Endothelial cell (in vitro differentiated cells): Measurements from ENCODE around the gene COL5A2. TPM values are rescaled to one million over a fixed set of nuclear protein-coding genes. Genes with fewer than 3 reads are reported as not detected.

Experiments
- DNase-seq: peaks from one replicate; pipeline ENCODE4 v3.0.0; 2021; ENCODE audit warnings: low spot score
- H3K27ac Mint-ChIP-seq: one replicate; pipeline ENCODE4 v1.8.0; 2021; ENCODE audit warnings: mixed read lengths, inconsistent platforms; ENCODE audit not compliant: unreplicated experiment
- H3K27me3 Mint-ChIP-seq: one replicate; pipeline ENCODE4 v1.8.0; 2021; ENCODE audit warnings: mild to moderate bottlenecking, moderate library complexity, mixed read lengths, inconsistent platforms; ENCODE audit not compliant: unreplicated experiment
- H3K36me3 Mint-ChIP-seq: one replicate; pipeline ENCODE4 v1.8.0; 2021; ENCODE audit warnings: mild to moderate bottlenecking, low read depth, mixed read lengths, inconsistent platforms; ENCODE audit not compliant: unreplicated experiment
- H3K4me1 Mint-ChIP-seq: one replicate; pipeline ENCODE4 v1.8.0; 2021; ENCODE audit warnings: mild to moderate bottlenecking, mixed read lengths, inconsistent platforms; ENCODE audit not compliant: unreplicated experiment
- H3K4me3 Mint-ChIP-seq: one replicate; pipeline ENCODE4 v1.8.0; 2021; ENCODE audit warnings: mild to moderate bottlenecking, mixed read lengths, inconsistent platforms; ENCODE audit not compliant: unreplicated experiment
- H3K9me3 Mint-ChIP-seq: one replicate; pipeline ENCODE4 v1.8.0; 2021; ENCODE audit warnings: mixed read lengths, inconsistent platforms; ENCODE audit not compliant: unreplicated experiment
- CTCF ChIP-seq: fragments of 200-600 bp; sonication (generic); IDR thresholded peaks from one replicate; pipeline ENCODE4 v1.5.0; 2021; ENCODE audit warnings: antibody characterized with exemption; ENCODE audit not compliant: unreplicated experiment
- total RNA-seq: library from RNA; stranded (reverse); fragmentation: NEBNext Ultra II Directional; extraction: Animal tissue kit (Norgen Biotek cat#: 25700); gene quantifications from one replicate; pipeline ENCODE4 v1.2.1, GENCODE V29; 2021; ENCODE audit not compliant: unreplicated experiment

COL5A2 gene
- total RNA-seq, 1 donor from 2014 or later = 243 TPM

- no peak for DNase-seq
- peaks cover 5% of the 10 kb centered on the region for H3K9me3 Mint-ChIP-seq
- no peaks in the 10 kb centered on the region for H3K4me1 Mint-ChIP-seq
- no peak overlapping the region for H3K4me3 Mint-ChIP-seq
- H3K27me3 Mint-ChIP-seq = no peaks in the 10 kb centered on the region
- no peak for TF ChIP-seq CTCF
- no peak overlapping the region for H3K27ac Mint-ChIP-seq
- H3K36me3 Mint-ChIP-seq = peaks cover 18% of the 10 kb centered on the region
Measured at GRCh38 chr2:189076120-189076519, 103.4 kb downstream of the COL5A2 start.

- no peaks in the 10 kb centered on the region for H3K27me3 Mint-ChIP-seq
- H3K4me1 Mint-ChIP-seq = no peaks in the 10 kb centered on the region
- peaks cover 20% of the 10 kb centered on the region for H3K36me3 Mint-ChIP-seq
- no peak overlapping the region for H3K4me3 Mint-ChIP-seq
- DNase-seq = no peak
- peaks cover 5% of the 10 kb centered on the region for H3K9me3 Mint-ChIP-seq
- no peak for TF ChIP-seq CTCF
- no peak overlapping the region for H3K27ac Mint-ChIP-seq
Measured at GRCh38 chr2:189074506-189074905, 105.1 kb downstream of the COL5A2 start.

GRCh38 chr2:189072036-189072435 is 107.5 kb downstream of the COL5A2 start:
- Mint-ChIP-seq H3K9me3 (peaks cover 5% of the 10 kb centered on the region), H3K4me3 (no peak overlapping the region), H3K27ac (no peak overlapping the region), H3K36me3 (peaks cover 14% of the 10 kb centered on the region), H3K4me1 (no peaks in the 10 kb centered on the region), H3K27me3 (no peaks in the 10 kb centered on the region)
- DNase-seq = no peak
- no peak for TF ChIP-seq CTCF

- DNase-seq = no peak
- Mint-ChIP-seq H3K4me3 (no peak overlapping the region), H3K4me1 (no peaks in the 10 kb centered on the region), H3K36me3 (peaks cover 21% of the 10 kb centered on the region), H3K9me3 (no peaks in the 10 kb centered on the region), H3K27ac (no peak overlapping the region), H3K27me3 (no peaks in the 10 kb centered on the region)
- no peak for TF ChIP-seq CTCF
Measured at GRCh38 chr2:189069855-189070619, 109.5 kb downstream of the COL5A2 start.

GRCh38 chr2:189066037-189066436 is 113.5 kb downstream of the COL5A2 start:
- no peaks in the 10 kb centered on the region for H3K4me1 Mint-ChIP-seq
- no peak for DNase-seq
- no peaks in the 10 kb centered on the region for H3K27me3 Mint-ChIP-seq
- no peak overlapping the region for H3K27ac Mint-ChIP-seq
- H3K4me3 Mint-ChIP-seq = peak overlapping the region; percentile 1
- no peak for TF ChIP-seq CTCF
- H3K9me3 Mint-ChIP-seq = no peaks in the 10 kb centered on the region
- peaks cover 10% of the 10 kb centered on the region for H3K36me3 Mint-ChIP-seq
